Neural cell (in vitro differentiated cells): ENCODE results near the gene STKLD1. TPM values are rescaled to one million over a fixed set of nuclear protein-coding genes. Genes with fewer than 3 reads are reported as not detected.

Source experiments
- H2AFZ ChIP-seq: fragments of 200-600, 300-800 bp; sonication (generic), shearing (Covaris generic); 2 replicates; pipeline ENCODE4 v1.6.0; 2014; ENCODE audit warnings: low read depth, mild to moderate bottlenecking, antibody characterized with exemption, low read length, moderate library complexity
- H3F3A ChIP-seq: fragments of 200-600 bp; shearing (Covaris generic); 2 replicates; pipeline ENCODE4 v1.6.1; 2016; ENCODE audit warnings: mild to moderate bottlenecking, moderate library complexity, mixed read lengths, antibody characterized with exemption, low read length; ENCODE audit not compliant: insufficient read depth, poor library complexity, severe bottlenecking
- H3K27ac ChIP-seq: fragments of 200-600, 300-800 bp; sonication (generic), shearing (Covaris generic); 2 replicates; pipeline ENCODE4 v1.5.1; 2014; ENCODE audit warnings: mild to moderate bottlenecking, low read length, moderate library complexity
- H3K27me3 ChIP-seq: fragments of 300-800, 200-600 bp; sonication (generic), shearing (Covaris generic); 2 replicates; pipeline ENCODE4 v1.6.0; 2014; ENCODE audit warnings: mild to moderate bottlenecking, low read depth, low read length, moderate library complexity; ENCODE audit not compliant: insufficient read depth
- H3K36me3 ChIP-seq: fragments of 300-800, 200-600 bp; sonication (generic), shearing (Covaris generic); 2 replicates; pipeline ENCODE4 v1.5.1; 2014; ENCODE audit warnings: mild to moderate bottlenecking, antibody characterized with exemption, low read length, moderate library complexity; ENCODE audit not compliant: insufficient read depth
- H3K4me2 ChIP-seq: fragments of 300-800, 200-600 bp; sonication (generic), shearing (Covaris generic); 2 replicates; pipeline ENCODE4 v1.6.0; 2014; ENCODE audit warnings: mild to moderate bottlenecking, low read length
- H3K4me3 ChIP-seq: fragments of 300-800, 200-600 bp; sonication (generic), shearing (Covaris generic); 2 replicates; pipeline ENCODE4 v1.5.1; 2014; ENCODE audit warnings: mild to moderate bottlenecking, low read length, moderate library complexity
- H3K79me2 ChIP-seq: fragments of 200-600 bp; shearing (Covaris generic); replicated peaks from 2 replicates; pipeline ENCODE4 v1.6.0; 2014; ENCODE audit warnings: mild to moderate bottlenecking, low read length, moderate library complexity; ENCODE audit not compliant: insufficient read depth
- H3K9ac ChIP-seq: fragments of 300-800, 200-600 bp; sonication (generic), shearing (Covaris generic); 2 replicates; pipeline ENCODE4 v1.6.1; 2016; ENCODE audit warnings: mild to moderate bottlenecking, low read length, mixed read lengths
- H3K9me2 ChIP-seq: fragments of 200-600 bp; shearing (Covaris generic); 2 replicates; pipeline ENCODE4 v1.6.1; 2016; ENCODE audit warnings: mild to moderate bottlenecking, low read length, mixed read lengths; ENCODE audit not compliant: insufficient read depth
- H3K9me3 ChIP-seq: fragments of 200-600, 300-800 bp; sonication (generic), shearing (Covaris generic); 2 replicates; pipeline ENCODE4 v1.6.1; 2016; ENCODE audit warnings: mild to moderate bottlenecking, mixed run types, low read length, moderate library complexity, mixed read lengths
- H4K20me1 ChIP-seq: fragments of 200-600 bp; shearing (Covaris generic); 2 replicates; pipeline ENCODE4 v1.6.1; 2016; ENCODE audit warnings: mild to moderate bottlenecking, mixed run types; ENCODE audit not compliant: insufficient read depth
- CTCF ChIP-seq: fragments of 450-650 bp; IDR thresholded peaks from 2 replicates; pipeline ENCODE4 v1.5.1; 2014; ENCODE audit warnings: antibody characterized with exemption, mild to moderate bottlenecking, moderate library complexity; ENCODE audit not compliant: poor library complexity, severe bottlenecking
- EP300 ChIP-seq: fragments of 450-650 bp; conservative IDR thresholded peaks from 2 replicates; pipeline ENCODE4 v1.6.1; 2014; ENCODE audit warnings: antibody characterized with exemption, mild to moderate bottlenecking, moderate library complexity; ENCODE audit not compliant: poor library complexity, severe bottlenecking
- EZH2 ChIP-seq: fragments of 200-600, 300-800 bp; shearing (Covaris generic), sonication (generic); IDR thresholded peaks from 2 replicates; pipeline ENCODE4 v1.6.1; 2014; ENCODE audit warnings: antibody characterized with exemption, low read length, borderline replicate concordance, mild to moderate bottlenecking; ENCODE audit not compliant: insufficient read depth, poor library complexity, severe bottlenecking
- MXI1 ChIP-seq: fragments of 450-650 bp; conservative IDR thresholded peaks from 2 replicates; pipeline ENCODE4 v1.6.1; 2014; ENCODE audit warnings: antibody characterized with exemption, mild to moderate bottlenecking; ENCODE audit not compliant: poor library complexity, severe bottlenecking
- POLR2AphosphoS5 ChIP-seq: IDR thresholded peaks from 2 replicates; pipeline ENCODE4 v1.6.1; 2012
- RAD21 ChIP-seq: fragments of 450-650 bp; conservative IDR thresholded peaks from 2 replicates; pipeline ENCODE4 v1.6.1; 2014; ENCODE audit warnings: antibody characterized with exemption, mild to moderate bottlenecking, moderate library complexity
- REST ChIP-seq: IDR thresholded peaks from 2 replicates; pipeline ENCODE4 v1.6.1; 2012; ENCODE audit warnings: borderline replicate concordance
- SMC3 ChIP-seq: fragments of 450-650 bp; conservative IDR thresholded peaks from 2 replicates; pipeline ENCODE4 v1.6.1; 2014; ENCODE audit warnings: antibody characterized with exemption, mild to moderate bottlenecking, moderate library complexity; ENCODE audit not compliant: poor library complexity
- TAF1 ChIP-seq: IDR thresholded peaks from 2 replicates; pipeline ENCODE4 v1.6.1; 2012; ENCODE audit warnings: low read depth
- polyA plus RNA-seq: library from polyadenylated mRNA; depleted of rRNA; stranded (reverse); fragments of >200 nt; gene quantifications from 2 replicates; pipeline ENCODE4 v1.2.3, GENCODE V29; 2014

Gene STKLD1
- polyA plus RNA-seq, 1 donor from 2014 or later = 1.1 TPM

GRCh38 chr9:133353548-133353947, 22.6 kb upstream of the STKLD1 start:
- no peaks in the 10 kb centered on the region for H3K9me3 ChIP-seq
- no peaks in the 10 kb centered on the region for H4K20me1 ChIP-seq
- H3K27ac ChIP-seq = no peak overlapping the region
- H3K4me2 ChIP-seq = no peak overlapping the region
- H3K79me2 ChIP-seq = peaks cover 25% of the 10 kb centered on the region
- no peak overlapping the region for H3K4me3 ChIP-seq
- no peak for TF ChIP-seq CTCF
- TF ChIP-seq EP300 = no peak
- TF ChIP-seq TAF1 = no peak
- no peak for TF ChIP-seq RAD21
- TF ChIP-seq REST = no peak
- TF ChIP-seq EZH2 = no peak
- TF ChIP-seq MXI1 = no peak
- TF ChIP-seq SMC3 = no peak
- TF ChIP-seq POLR2AphosphoS5 = no peak
- no peak overlapping the region for H3K9ac ChIP-seq
- H3K36me3 ChIP-seq = peaks cover 6% of the 10 kb centered on the region
- no peak overlapping the region for H2AFZ ChIP-seq
- H3K27me3 ChIP-seq = no peaks in the 10 kb centered on the region
- H3K9me2 ChIP-seq = no peaks in the 10 kb centered on the region
- H3F3A ChIP-seq = no peaks in the 10 kb centered on the region

- Histone ChIP-seq H3K9ac (no peak overlapping the region), H3K9me2 (no peaks in the 10 kb centered on the region), H3K9me3 (no peaks in the 10 kb centered on the region), H3K4me2 (no peak overlapping the region), H3K4me3 (peak overlapping the region; percentile 95), H2AFZ (no peak overlapping the region), H4K20me1 (no peaks in the 10 kb centered on the region), H3K27ac (no peak overlapping the region), H3K79me2 (peaks cover 16% of the 10 kb centered on the region), H3K36me3 (peaks cover 6% of the 10 kb centered on the region), H3K27me3 (no peaks in the 10 kb centered on the region), H3F3A (no peaks in the 10 kb centered on the region)
- TF ChIP-seq MXI1 (no peak), TAF1 (no peak), RAD21 (no peak), REST (no peak), CTCF (no peak), POLR2AphosphoS5 (no peak), SMC3 (no peak), EZH2 (no peak), EP300 (no peak)
Measured at GRCh38 chr9:133354766-133355165, 21.4 kb upstream of the STKLD1 start.
